Fibroblast of lung (primary cell): ENCODE measurements around the gene ALAS1. TPM values are rescaled to one million over a fixed set of nuclear protein-coding genes. Genes with fewer than 3 reads are reported as not detected.

ENCODE experiments used
- DNase-seq, 2 donors: peaks; one replicate each; pipeline versions ENCODE4 v3.0.0 to v3.0.0-alpha.2; 2010; ENCODE audit warnings: low read depth in 2 of 2
- H2AFZ ChIP-seq: 2 replicates; pipeline ENCODE4 v1.5.1; 2012; ENCODE audit warnings: low read length, control low read depth, inconsistent platforms
- H3K27ac ChIP-seq: 2 replicates; pipeline ENCODE4 v1.5.1; 2011; ENCODE audit warnings: low read length, control low read depth; ENCODE audit not compliant: insufficient read depth
- H3K27me3 ChIP-seq: 2 replicates; pipeline ENCODE4 v1.5.1; 2011; ENCODE audit warnings: mild to moderate bottlenecking, low read length; ENCODE audit not compliant: control insufficient read depth, insufficient read depth
- H3K36me3 ChIP-seq: 2 replicates; pipeline ENCODE4 v1.5.1; 2011; ENCODE audit warnings: low read length; ENCODE audit not compliant: control insufficient read depth, insufficient read depth
- H3K4me1 ChIP-seq: 2 replicates; pipeline ENCODE4 v1.5.1; 2011; ENCODE audit warnings: low read length; ENCODE audit not compliant: control insufficient read depth, insufficient read depth; ENCODE audit errors: extremely low read depth
- H3K4me2 ChIP-seq: 2 replicates; pipeline ENCODE4 v1.5.1; 2011; ENCODE audit warnings: low read length, control low read depth; ENCODE audit not compliant: insufficient read depth; ENCODE audit errors: extremely low read depth
- H3K4me3 ChIP-seq, 4 experiments: fragments of 200-600 bp in 1 of 4; sonication (generic) in 1 of 4; replicated peaks in 1 of 4; 2 replicates each; pipeline ENCODE4 v1.5.1; 2011 to 2016; ENCODE audit warnings: low read length in 4 of 4, low read depth in 3 of 4, mild to moderate bottlenecking in 3 of 4, control low read depth in 2 of 4, inconsistent platforms in 1 of 4, mixed read lengths in 1 of 4; ENCODE audit not compliant: insufficient read depth in 1 of 4; ENCODE audit errors: control extremely low read depth in 1 of 4
- H3K79me2 ChIP-seq: 2 replicates; pipeline ENCODE4 v1.5.1; 2012; ENCODE audit warnings: mild to moderate bottlenecking, low read length, inconsistent platforms; ENCODE audit not compliant: control insufficient read depth, insufficient read depth
- H3K9ac ChIP-seq: 2 replicates; pipeline ENCODE4 v1.5.1; 2011; ENCODE audit warnings: mild to moderate bottlenecking, low read length, control low read depth; ENCODE audit not compliant: insufficient read depth
- H3K9me3 ChIP-seq: 2 replicates; pipeline ENCODE4 v1.5.1; 2012; ENCODE audit warnings: low read depth, low read length; ENCODE audit not compliant: control insufficient read depth, insufficient read depth
- H4K20me1 ChIP-seq: 2 replicates; pipeline ENCODE4 v1.5.1; 2011; ENCODE audit warnings: low read length; ENCODE audit not compliant: control insufficient read depth, insufficient read depth; ENCODE audit errors: extremely low read depth
- EZH2 ChIP-seq: IDR thresholded peaks from 2 replicates; pipeline ENCODE4 v1.5.1; 2012; ENCODE audit warnings: low read length, control low read depth, mild to moderate bottlenecking; ENCODE audit errors: missing control alignments
- polyA plus RNA-seq, 2 donors: library from polyadenylated mRNA; depleted of rRNA in 1 of 2; stranded (reverse) in 1 of 2; unstranded in 1 of 2; fragments of >200 nt; gene quantifications; 2 replicates each; pipeline ENCODE4 v1.2.1, GENCODE V29; 2011 to 2012; ENCODE audit warnings: missing spikeins in 1 of 2
- total RNA-seq: library from RNA; depleted of rRNA; stranded (reverse); fragments of >200 nt; gene quantifications from 2 replicates; pipeline ENCODE4 v1.2.1, GENCODE V29; 2014
- TF ChIP-seq, protein P1 (sequence below), 2 donors: IDR thresholded peaks in 1 of 2; conservative IDR thresholded peaks in 1 of 2; 1 replicate in 1 of 2; 2 replicates in 1 of 2; pipeline ENCODE4 v1.5.1; 2011 to 2012; ENCODE audit warnings: low read length in 2 of 2, control low read depth in 1 of 2, inconsistent platforms in 1 of 2, low read depth in 1 of 2, mild to moderate bottlenecking in 1 of 2

The ALAS1 gene
- total and polyA plus RNA-seq, 2 donors (not counting 1 experiment from before 2014, with no cell fraction given), result 60.9 to 61.8 TPM

DNA sequence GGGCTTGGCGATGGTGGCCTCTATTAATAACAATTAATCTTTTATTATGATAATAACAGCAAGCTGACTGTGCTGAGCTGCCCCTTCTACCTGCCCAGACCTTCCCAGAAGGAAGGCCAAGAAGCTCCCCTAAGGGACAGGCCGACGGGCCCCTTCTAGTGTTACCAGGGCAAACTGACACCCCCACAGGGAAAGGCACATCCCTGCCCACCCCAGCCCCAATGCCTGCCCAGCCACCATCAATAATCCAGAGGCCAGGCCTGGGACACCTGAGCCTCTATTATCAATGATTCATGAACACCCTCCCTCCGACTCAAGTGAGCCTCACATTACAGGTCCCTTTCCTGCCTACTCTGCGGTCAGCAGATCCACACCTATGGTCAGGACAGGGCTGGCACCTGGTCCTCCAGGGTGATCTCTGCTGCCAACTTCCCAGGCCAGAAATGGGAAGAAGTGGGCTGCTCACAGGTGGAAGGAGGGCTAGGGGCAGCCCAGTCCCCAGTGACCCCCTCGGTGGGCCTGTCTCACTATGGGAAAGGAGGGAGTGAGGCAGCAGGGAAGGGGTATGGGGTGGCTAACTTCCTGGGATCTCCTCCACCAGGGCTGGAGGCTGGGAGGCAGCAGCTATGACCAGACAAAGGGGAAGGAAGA is 39.2 kb downstream of the ALAS1 start:
- TF ChIP-seq EZH2, result no peak
- TF ChIP-seq, protein P1, sequence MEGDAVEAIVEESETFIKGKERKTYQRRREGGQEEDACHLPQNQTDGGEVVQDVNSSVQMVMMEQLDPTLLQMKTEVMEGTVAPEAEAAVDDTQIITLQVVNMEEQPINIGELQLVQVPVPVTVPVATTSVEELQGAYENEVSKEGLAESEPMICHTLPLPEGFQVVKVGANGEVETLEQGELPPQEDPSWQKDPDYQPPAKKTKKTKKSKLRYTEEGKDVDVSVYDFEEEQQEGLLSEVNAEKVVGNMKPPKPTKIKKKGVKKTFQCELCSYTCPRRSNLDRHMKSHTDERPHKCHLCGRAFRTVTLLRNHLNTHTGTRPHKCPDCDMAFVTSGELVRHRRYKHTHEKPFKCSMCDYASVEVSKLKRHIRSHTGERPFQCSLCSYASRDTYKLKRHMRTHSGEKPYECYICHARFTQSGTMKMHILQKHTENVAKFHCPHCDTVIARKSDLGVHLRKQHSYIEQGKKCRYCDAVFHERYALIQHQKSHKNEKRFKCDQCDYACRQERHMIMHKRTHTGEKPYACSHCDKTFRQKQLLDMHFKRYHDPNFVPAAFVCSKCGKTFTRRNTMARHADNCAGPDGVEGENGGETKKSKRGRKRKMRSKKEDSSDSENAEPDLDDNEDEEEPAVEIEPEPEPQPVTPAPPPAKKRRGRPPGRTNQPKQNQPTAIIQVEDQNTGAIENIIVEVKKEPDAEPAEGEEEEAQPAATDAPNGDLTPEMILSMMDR (conservative IDR thresholded peaks at IDR 0.05 in 1 of 2, IDR thresholded peaks at IDR 0.05 in 1 of 2; ENCODE audit: low read depth in 1 of 2, low read length in 2 of 2), result no peak
- Histone ChIP-seq H3K4me3 (peak overlapping the region; percentile 1 to 90 (median 18)), H3K4me1 (peaks cover 27% of the 10 kb centered on the region), H3K4me2 (peak overlapping the region; percentile 33), H4K20me1 (no peaks in the 10 kb centered on the region), H3K9me3 (no peaks in the 10 kb centered on the region), H3K36me3 (peaks cover 12% of the 10 kb centered on the region), H3K9ac (peak overlapping the region; percentile 56), H3K79me2 (peaks cover 23% of the 10 kb centered on the region), H2AFZ (no peak overlapping the region), H3K27me3 (no peaks in the 10 kb centered on the region), H3K27ac (peak overlapping the region; percentile 67)
- DNase-seq, result no peak

DNA sequence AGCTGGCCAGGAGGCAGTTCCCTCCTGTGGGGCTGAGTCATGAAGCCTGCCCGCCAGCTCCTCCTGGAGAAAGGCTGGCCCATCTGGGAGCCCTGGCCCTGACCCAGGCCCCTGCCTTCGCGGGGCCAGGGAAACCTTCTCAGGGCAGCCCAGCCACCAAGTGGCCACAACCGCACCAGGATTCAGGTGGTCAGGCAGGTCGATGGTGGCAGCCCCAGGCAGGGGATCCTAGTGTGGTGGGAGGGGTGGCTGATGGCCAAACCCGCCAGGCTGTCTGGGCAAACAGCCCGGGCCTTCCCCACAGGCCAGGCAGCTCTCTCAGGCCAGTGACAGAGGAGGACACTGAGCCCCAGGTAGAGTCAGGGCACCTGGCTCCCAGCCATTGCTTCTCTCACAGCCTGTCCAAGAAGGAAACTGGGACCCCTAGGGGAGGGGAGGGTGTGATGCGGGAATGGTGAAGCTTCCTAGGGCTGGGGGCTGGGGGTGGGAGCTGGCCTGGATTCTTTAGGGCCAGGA is 39.8 kb downstream of the ALAS1 start:
- H3K4me2 ChIP-seq, result peak overlapping the region; percentile 84
- TF ChIP-seq, protein P1 (conservative IDR thresholded peaks at IDR 0.05 in 1 of 2, IDR thresholded peaks at IDR 0.05 in 1 of 2; ENCODE audit: low read depth in 1 of 2, low read length in 2 of 2), result no peak
- TF ChIP-seq EZH2, result no peak
- H2AFZ ChIP-seq, result no peak overlapping the region
- no peaks in the 10 kb centered on the region for H3K27me3 ChIP-seq
- peak overlapping the region; percentile 67 for H3K27ac ChIP-seq
- H3K4me1 ChIP-seq, result peaks cover 27% of the 10 kb centered on the region
- H4K20me1 ChIP-seq, result no peaks in the 10 kb centered on the region
- peaks cover 10% of the 10 kb centered on the region for H3K36me3 ChIP-seq
- peak; percentile 85 to 91 for DNase-seq
- peak overlapping the region; percentile 33 for H3K9ac ChIP-seq
- H3K79me2 ChIP-seq, result peaks cover 23% of the 10 kb centered on the region
- peak overlapping the region; percentile 81 to 98 (median 86) for H3K4me3 ChIP-seq
- H3K9me3 ChIP-seq, result no peaks in the 10 kb centered on the region

DNA sequence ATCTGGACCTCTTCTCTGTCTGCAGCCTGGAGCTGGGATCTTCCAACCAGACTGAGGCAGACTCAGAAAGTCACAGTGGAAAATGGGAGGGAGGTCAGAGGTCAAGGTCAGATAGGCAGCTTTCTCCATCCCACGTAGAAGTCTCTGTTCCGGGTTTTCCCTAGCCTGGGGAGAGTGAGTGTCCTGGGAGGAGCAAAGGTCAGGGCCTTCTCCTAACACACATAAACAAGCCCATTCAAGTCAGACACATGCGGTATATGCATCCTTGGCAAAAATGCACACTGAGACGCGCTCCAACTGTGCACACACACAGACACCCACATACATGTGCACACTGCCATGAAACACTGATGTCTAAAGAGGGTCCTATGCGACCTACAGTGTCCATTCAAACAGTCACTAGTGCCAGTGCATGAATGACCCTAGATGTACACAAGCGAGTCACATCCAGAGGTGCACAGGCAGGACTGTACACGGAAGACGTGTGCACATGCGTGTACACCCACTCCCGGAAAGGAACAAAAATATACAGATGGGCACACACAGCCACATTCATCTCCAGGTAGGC is 40.3 kb downstream of the ALAS1 start:
- Histone ChIP-seq H3K4me1 (peaks cover 27% of the 10 kb centered on the region), H3K27ac (peak overlapping the region; percentile 83), H3K79me2 (peaks cover 23% of the 10 kb centered on the region), H3K9me3 (no peaks in the 10 kb centered on the region), H3K4me3 (peak overlapping the region; percentile 81 to 98 (median 86)), H3K4me2 (peak overlapping the region; percentile 84), H3K36me3 (peaks cover 5% of the 10 kb centered on the region), H3K9ac (peak overlapping the region; percentile 83), H2AFZ (peak overlapping the region; percentile 15), H3K27me3 (no peaks in the 10 kb centered on the region), H4K20me1 (no peaks in the 10 kb centered on the region)
- TF ChIP-seq EZH2, result no peak
- TF ChIP-seq, protein P1 (conservative IDR thresholded peaks at IDR 0.05 in 1 of 2, IDR thresholded peaks at IDR 0.05 in 1 of 2; ENCODE audit: low read depth in 1 of 2, low read length in 2 of 2), result no peak
- DNase-seq, result peak in 1 of 2 donors; percentile 20
